ENCODE data around the gene RALGDS. TPM values are rescaled to one million over a fixed set of nuclear protein-coding genes. Genes with fewer than 3 reads are reported as not detected.

The RALGDS gene
- total and polyA plus RNA-seq, 2 experiments from 2014 or later = 8.6 to 20.3 TPM

- ATAC-seq = no peak
- Histone ChIP-seq H3K4me1 (ENCODE audit: insufficient read depth) (no peaks in the 10 kb centered on the region), H3K27ac (ENCODE audit: low read depth) (no peak overlapping the region), H3K79me2 (replicated peaks; ENCODE audit: insufficient read depth) (no peaks in the 10 kb centered on the region), H4K20me1 (replicated peaks; ENCODE audit: insufficient read depth) (no peaks in the 10 kb centered on the region; the same call in 1 of the 2 replicates), H3K27me3 (ENCODE audit: insufficient read depth) (peaks cover 9% of the 10 kb centered on the region; the same call in 1 of the 2 replicates), H3K4me2 (no peak overlapping the region), H3F3A (replicated peaks; ENCODE audit: low read depth) (no peaks in the 10 kb centered on the region), H3K4me3 (no peak overlapping the region), H2AFZ (no peak overlapping the region), H3K9me2 (ENCODE audit: insufficient read depth) (no peaks in the 10 kb centered on the region), H3K36me3 (ENCODE audit: insufficient read depth) (no peaks in the 10 kb centered on the region)
- DNase-seq (ENCODE audit: low spot score) = no peak
- Mint-ChIP-seq H3K27me3 (ENCODE audit: insufficient read depth, low read depth, poor library complexity) (peaks cover 18% of the 10 kb centered on the region), H3K9me3 (no peaks in the 10 kb centered on the region), H3K4me1 (peaks cover 4% of the 10 kb centered on the region), H3K4me3 (no peak overlapping the region), H3K27ac (0 out of 2 replicates have a peak overlapping the region, but pooled peaks have one; percentile 62), H3K36me3 (ENCODE audit: low read depth) (peaks cover 3% of the 10 kb centered on the region; the same call in 1 of the 3 replicates)
- no peak for TF ChIP-seq CREB1 (CRISPR knock-in tag; IDR thresholded peaks at IDR 0.05; ENCODE audit: low read depth)
- TF ChIP-seq REST (IDR thresholded peaks at IDR 0.05; ENCODE audit: unreplicated experiment) = no peak
- no peak for TF ChIP-seq ZNF331 (CRISPR knock-in tag; IDR thresholded peaks at IDR 0.05; ENCODE audit: low read depth)
- TF ChIP-seq JUNB (IDR thresholded peaks at IDR 0.05; ENCODE audit: unreplicated experiment) = no peak
- TF ChIP-seq ZNF462 (CRISPR knock-in tag; IDR thresholded peaks at IDR 0.05) = no peak
- TF ChIP-seq CTCF (conservative IDR thresholded peaks at IDR 0.05; ENCODE audit: low read depth in 2 of 2) = no peak
Observed at GRCh38 chr9:133113163-133113948, 7.7 kb downstream of the RALGDS start.
